Gastrocnemius medialis (tissue), 4 donors: Measurements from ENCODE around the gene KCNQ1. TPM values are rescaled to one million over a fixed set of nuclear protein-coding genes. Genes with fewer than 3 reads are reported as not detected.

Source experiments
- ATAC-seq, 2 donors: fragments of 150-250 bp; one replicate each; pipeline ENCODE4 v1.9.1; 2016
- DNase-seq, 2 donors: peaks; one replicate each; pipeline ENCODE4 v3.0.0-alpha.2; 2019
- H3K27ac ChIP-seq, 4 donors: fragments of 200-600 bp; sonication (generic); 1 replicate in 1 of 4; 2 replicates in 3 of 4; pipeline ENCODE4 v1.5.1; 2016 to 2018; ENCODE audit warnings: mild to moderate bottlenecking in 2 of 4, moderate library complexity in 1 of 4
- H3K27me3 ChIP-seq, 3 donors: fragments of 200-600 bp; sonication (generic) in 2 of 3; 1 replicate in 1 of 3; 2 replicates in 2 of 3; pipeline versions ENCODE4 v1.5.1 to v1.6.0; 2016 to 2019; ENCODE audit warnings: mild to moderate bottlenecking in 1 of 3, moderate library complexity in 1 of 3
- H3K36me3 ChIP-seq, 2 donors: fragments of 200-600 bp; sonication (generic) in 1 of 2; one replicate each; pipeline ENCODE4 v1.5.1; 2017 to 2018
- H3K4me1 ChIP-seq, 2 donors: fragments of 200-600 bp; sonication (generic) in 1 of 2; one replicate each; pipeline ENCODE4 v1.5.1; 2016 to 2017; ENCODE audit warnings: mild to moderate bottlenecking in 2 of 2
- H3K4me3 ChIP-seq, 4 donors: fragments of 200-600 bp; sonication (generic) in 3 of 4; 1 replicate in 1 of 4; 2 replicates in 3 of 4; pipeline ENCODE4 v1.5.1; 2016 to 2019; ENCODE audit warnings: mild to moderate bottlenecking in 2 of 4
- H3K9me3 ChIP-seq, 3 donors: fragments of 200-600 bp; sonication (generic) in 2 of 3; 1 replicate in 1 of 3; 2 replicates in 2 of 3; pipeline ENCODE4 v1.5.1; 2016 to 2019
- POLR2A ChIP-seq, 2 donors: fragments of 450-650 bp; IDR thresholded peaks; one replicate each; pipeline ENCODE4 v1.6.1; 2017; ENCODE audit warnings: antibody characterized with exemption in 2 of 2, mild to moderate bottlenecking in 2 of 2, moderate library complexity in 2 of 2
- in situ Hi-C, 4 donors: fragments of 200-750 bp; cut with MboI; loops; one replicate each; pipeline versions ENCODE4 v1.15.0 to v1.8.0; 2017; ENCODE audit warnings: low sequenced_read_pairs in 4 of 4
- intact Hi-C: fragments of 100-400 bp; cut with DNase I; formaldehyde crosslinking; loops from one replicate; pipeline ENCODE4 v1.15.1; 2023; ENCODE audit warnings: low total_unique reads
- total RNA-seq, 4 donors: library from RNA; depleted of rRNA; stranded (reverse); fragments of >200 nt; gene quantifications; one replicate each; pipeline versions ENCODE4 v1.1.0 to v1.2.3, GENCODE V29; 2016
- TF ChIP-seq, protein P1 (sequence below), 5 experiments: fragments of 450-650 bp in 3 of 5; fragments of 200-600 bp in 2 of 5; sonication (generic) in 2 of 5; IDR thresholded peaks in 4 of 5; conservative IDR thresholded peaks in 1 of 5; 1 replicate in 4 of 5; 2 replicates in 1 of 5; pipeline ENCODE4 v1.5.1; 2016 to 2019; ENCODE audit warnings: antibody characterized with exemption in 5 of 5, mild to moderate bottlenecking in 3 of 5, moderate library complexity in 3 of 5

Gene KCNQ1
- total RNA-seq, 4 donors from 2014 or later: 0.15 to 1.00 (median 0.67) TPM

GRCh38 chr11:2400762-2401435 lies 43.9 kb upstream of the KCNQ1 start:
- H3K27ac ChIP-seq: peak overlapping the region; percentile 90 to 97 (median 94)
- TF ChIP-seq POLR2A (IDR thresholded peaks at IDR 0.05): no peak
- TF ChIP-seq, protein P1, sequence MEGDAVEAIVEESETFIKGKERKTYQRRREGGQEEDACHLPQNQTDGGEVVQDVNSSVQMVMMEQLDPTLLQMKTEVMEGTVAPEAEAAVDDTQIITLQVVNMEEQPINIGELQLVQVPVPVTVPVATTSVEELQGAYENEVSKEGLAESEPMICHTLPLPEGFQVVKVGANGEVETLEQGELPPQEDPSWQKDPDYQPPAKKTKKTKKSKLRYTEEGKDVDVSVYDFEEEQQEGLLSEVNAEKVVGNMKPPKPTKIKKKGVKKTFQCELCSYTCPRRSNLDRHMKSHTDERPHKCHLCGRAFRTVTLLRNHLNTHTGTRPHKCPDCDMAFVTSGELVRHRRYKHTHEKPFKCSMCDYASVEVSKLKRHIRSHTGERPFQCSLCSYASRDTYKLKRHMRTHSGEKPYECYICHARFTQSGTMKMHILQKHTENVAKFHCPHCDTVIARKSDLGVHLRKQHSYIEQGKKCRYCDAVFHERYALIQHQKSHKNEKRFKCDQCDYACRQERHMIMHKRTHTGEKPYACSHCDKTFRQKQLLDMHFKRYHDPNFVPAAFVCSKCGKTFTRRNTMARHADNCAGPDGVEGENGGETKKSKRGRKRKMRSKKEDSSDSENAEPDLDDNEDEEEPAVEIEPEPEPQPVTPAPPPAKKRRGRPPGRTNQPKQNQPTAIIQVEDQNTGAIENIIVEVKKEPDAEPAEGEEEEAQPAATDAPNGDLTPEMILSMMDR (IDR thresholded peaks at IDR 0.05 in 4 of 5, conservative IDR thresholded peaks at IDR 0.05 in 1 of 5): no peak
- H3K4me1 ChIP-seq: peaks cover 22 to 26% of the 10 kb centered on the region in 2 donors
- ATAC-seq (peak; percentile 7 to 11), DNase-seq (no peak)
- H3K36me3 ChIP-seq: peaks cover 0 to 36% of the 10 kb centered on the region in 2 donors
- intact Hi-C loops: loop anchor here (1.0 to 5.0 kb wide), 3 partner anchors 23 to 1889 kb away; no protein-coding TSS in a partner anchor
- H3K4me3 ChIP-seq: peak overlapping the region; percentile 79 to 100 (median 90)
- H3K9me3 ChIP-seq: no peaks in the 10 kb centered on the region
- no peaks in the 10 kb centered on the region for H3K27me3 ChIP-seq
- in situ Hi-C loops: loop anchor here in 2 of 4 donors (25.0 kb wide), 1 partner anchor 214 kb away; no protein-coding TSS in a partner anchor

DNA sequence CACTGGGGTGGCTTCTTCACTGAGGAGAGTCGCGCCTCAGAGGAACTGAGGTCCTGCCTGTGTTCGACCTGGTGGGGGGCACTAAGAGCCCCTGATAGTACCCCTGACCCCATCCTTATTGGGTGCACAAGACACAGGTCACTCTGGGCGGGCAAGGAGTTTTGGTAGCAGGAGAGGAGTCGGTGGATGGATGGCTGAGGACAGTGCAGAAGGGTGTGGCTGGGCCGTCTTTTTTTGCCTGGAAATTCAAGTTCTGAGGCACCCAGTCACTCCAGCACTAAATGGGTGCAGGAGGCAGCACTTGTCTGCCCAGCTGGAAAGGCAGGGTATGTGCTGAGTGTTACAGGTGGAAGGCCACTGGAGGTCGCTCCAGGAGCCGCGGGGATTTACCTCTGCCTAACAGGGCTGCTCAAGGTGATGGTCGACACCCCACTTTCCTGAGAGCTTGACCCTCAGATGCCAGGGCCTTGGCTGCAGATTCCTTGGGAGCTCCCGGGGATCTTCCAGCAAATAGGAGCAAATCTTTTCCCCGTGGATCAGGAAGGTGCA lies 43.3 kb upstream of the KCNQ1 start:
- no peak for DNase-seq
- H3K9me3 ChIP-seq: no peaks in the 10 kb centered on the region
- TF ChIP-seq, protein P1 (IDR thresholded peaks at IDR 0.05 in 4 of 5, conservative IDR thresholded peaks at IDR 0.05 in 1 of 5): no peak
- TF ChIP-seq POLR2A (IDR thresholded peaks at IDR 0.05): no peak
- H3K4me3 ChIP-seq: peak overlapping the region; percentile 79 to 100 (median 90)
- H3K27ac ChIP-seq: peak overlapping the region; percentile 90 to 97 (median 94)
- H3K27me3 ChIP-seq: no peaks in the 10 kb centered on the region
- H3K36me3 ChIP-seq: peaks cover 0 to 30% of the 10 kb centered on the region in 2 donors
- in situ Hi-C loops (loop anchor here in 2 of 4 donors (25.0 kb wide), 1 partner anchor 214 kb away; no protein-coding TSS in a partner anchor), intact Hi-C loops (loop anchor here (5.0 kb wide), 1 partner anchor 1889 kb away; no protein-coding TSS in a partner anchor)
- ATAC-seq: no peak
- H3K4me1 ChIP-seq: peaks cover 22 to 26% of the 10 kb centered on the region in 2 donors

GRCh38 chr11:2402106-2402505 lies 42.7 kb upstream of the KCNQ1 start:
- Histone ChIP-seq H3K4me3 (peak overlapping the region in 2 of 4 donors; percentile 5 to 84), H3K36me3 (peaks cover 0 to 24% of the 10 kb centered on the region in 2 donors), H3K27ac (peak overlapping the region in 1 of 4 donors; percentile 97), H3K4me1 (peaks cover 22 to 26% of the 10 kb centered on the region in 2 donors), H3K27me3 (no peaks in the 10 kb centered on the region), H3K9me3 (no peaks in the 10 kb centered on the region)
- in situ Hi-C loops: loop anchor here in 2 of 4 donors (25.0 kb wide), 1 partner anchor 215 kb away; no protein-coding TSS in a partner anchor
- ATAC-seq (no peak), DNase-seq (no peak)
- intact Hi-C loops: loop anchor here (5.0 kb wide), 1 partner anchor 1890 kb away; no protein-coding TSS in a partner anchor
- TF ChIP-seq, protein P1 (IDR thresholded peaks at IDR 0.05 in 4 of 5, conservative IDR thresholded peaks at IDR 0.05 in 1 of 5): no peak
- no peak for TF ChIP-seq POLR2A (IDR thresholded peaks at IDR 0.05)

GRCh38 chr11:2402890-2403645 lies 41.7 kb upstream of the KCNQ1 start:
- in situ Hi-C loops: loop anchor here in 2 of 4 donors (25.0 kb wide), 1 partner anchor 216 kb away; no protein-coding TSS in a partner anchor

More at GRCh38 chr11:2402890-2403645, 41.7 kb upstream of the KCNQ1 start:
- DNase-seq (no peak), ATAC-seq (no peak)
- intact Hi-C loops: loop anchor here (5.0 kb wide), 1 partner anchor 1891 kb away; no protein-coding TSS in a partner anchor
- H3K27ac ChIP-seq: no peak overlapping the region
- TF ChIP-seq, protein P1 (IDR thresholded peaks at IDR 0.05 in 4 of 5, conservative IDR thresholded peaks at IDR 0.05 in 1 of 5): no peak
- TF ChIP-seq POLR2A (IDR thresholded peaks at IDR 0.05): no peak
- H3K4me1 ChIP-seq: peaks cover 22 to 26% of the 10 kb centered on the region in 2 donors
- H3K36me3 ChIP-seq: peaks cover 0 to 21% of the 10 kb centered on the region in 2 donors
- no peaks in the 10 kb centered on the region for H3K27me3 ChIP-seq
- no peak overlapping the region for H3K4me3 ChIP-seq
- no peaks in the 10 kb centered on the region for H3K9me3 ChIP-seq
